K562 (cell line): ENCODE measurements around the gene PIK3CG. TPM values are rescaled to one million over a fixed set of nuclear protein-coding genes. Genes with fewer than 3 reads are reported as not detected.

Source experiments
- BACH1 ChIP-seq: fragments of 200-800 bp; sonication (Bioruptor generic); IDR thresholded peaks from 2 replicates; pipeline ENCODE4 v1.6.1; 2016; ENCODE audit warnings: missing genetic modification characterization, missing compliant biosample characterization
- BRD4 ChIP-seq: fragments of 200-600 bp; sonication (generic); IDR thresholded peaks from 2 replicates; pipeline ENCODE4 v1.6.1; 2017; ENCODE audit warnings: inconsistent platforms
- CBX5 ChIP-seq: IDR thresholded peaks from 2 replicates; pipeline ENCODE4 v1.6.1; 2014; ENCODE audit warnings: low read depth, borderline replicate concordance
- CHD2 ChIP-seq: IDR thresholded peaks from 2 replicates; pipeline ENCODE4 v1.6.1; 2011; ENCODE audit warnings: low read depth, low read length
- DDX20 ChIP-seq: fragments of 450-650 bp; IDR thresholded peaks from 2 replicates; pipeline ENCODE4 v1.6.1; 2016; ENCODE audit warnings: missing genetic modification characterization, low read depth, mild to moderate bottlenecking, missing compliant biosample characterization, moderate library complexity
- ELF1 ChIP-seq: fragments of 200-800 bp; sonication (Bioruptor generic); IDR thresholded peaks from 2 replicates; pipeline ENCODE4 v1.6.1; 2016; ENCODE audit warnings: missing genetic modification characterization, missing compliant biosample characterization
- LEF1 ChIP-seq: fragments of 450-650 bp; IDR thresholded peaks from 2 replicates; pipeline ENCODE4 v1.6.1; 2016; ENCODE audit warnings: mild to moderate bottlenecking
- MAFG ChIP-seq: fragments of 450-650 bp; conservative IDR thresholded peaks from 2 replicates; pipeline ENCODE4 v1.6.1; 2016; ENCODE audit warnings: missing genetic modification characterization, missing compliant biosample characterization
- NUFIP1 ChIP-seq: fragments of 450-650 bp; IDR thresholded peaks from 2 replicates; pipeline ENCODE4 v1.6.1; 2018; ENCODE audit not compliant: partially characterized antibody
- RAD51 ChIP-seq: fragments of 450-650 bp; IDR thresholded peaks from 2 replicates; pipeline ENCODE4 v1.7.1; 2016; ENCODE audit warnings: low read depth, mild to moderate bottlenecking, borderline replicate concordance
- RBFOX2 ChIP-seq: fragments of 200-400 bp; formaldehyde crosslinking; IDR thresholded peaks from 2 replicates; pipeline ENCODE4 v1.6.1; 2017; ENCODE audit warnings: low read depth, mild to moderate bottlenecking, low read length, moderate library complexity
- SMAD2 ChIP-seq: fragments of 150-350 bp; IDR thresholded peaks from 2 replicates; pipeline ENCODE4 v1.6.1; 2014; ENCODE audit warnings: low read depth, mild to moderate bottlenecking, low read length
- ZNF134 ChIP-seq: fragments of 250-450 bp; sonication (Bioruptor Pico); conservative IDR thresholded peaks from 2 replicates; pipeline ENCODE4 v1.4.0; 2020
- polyA plus RNA-seq, 8 experiments: library from polyadenylated mRNA; depleted of rRNA in 4 of 8; stranded (reverse) in 5 of 8; unstranded in 3 of 8; fragments of >200 nt; fragmentation: Nextera tagmentation in 2 of 8; fragmentation: Illumina TruSeq in 1 of 8; extraction: Ambion mirVana in 2 of 8; extraction: Trizol in 1 of 8; gene quantifications; 2 replicates each; pipeline versions ENCODE4 v1.2.1 to v1.2.3, GENCODE V29; 2011 to 2014; ENCODE audit warnings: inconsistent platforms in 1 of 8, missing spikeins in 1 of 8
- total RNA-seq, 7 experiments: library from RNA; depleted of rRNA in 6 of 7; stranded (reverse); fragments of >200 nt in 6 of 7; fragmentation: Illumina TruSeq in 2 of 7; extraction: Trizol in 2 of 7; gene quantifications; 2 replicates each; pipeline versions ENCODE4 v1.2.1 to v1.2.3, GENCODE V29; 2011 to 2021; ENCODE audit warnings: low replicate concordance in 1 of 7
- TF ChIP-seq, protein P1 (sequence below): sonication (generic); formaldehyde crosslinking; IDR thresholded peaks from 2 replicates; pipeline ENCODE4 v1.5.0; 2020; ENCODE audit warnings: missing genetic modification reagents
- TF ChIP-seq, protein P2 (sequence below): conservative IDR thresholded peaks from 2 replicates; pipeline ENCODE4 v1.6.1; 2011; ENCODE audit warnings: low read depth, mild to moderate bottlenecking, low read length; ENCODE audit not compliant: control insufficient read depth
- TF ChIP-seq, protein P3 (sequence below): sonication (generic); formaldehyde crosslinking; IDR thresholded peaks from 2 replicates; pipeline ENCODE4 v1.8.1; 2022; ENCODE audit warnings: missing genetic modification reagents
- TF ChIP-seq, protein P4 (sequence below), 3 experiments: fragments of 200-800 bp in 1 of 3; sonication (Bioruptor generic) in 1 of 3; sonication (generic) in 1 of 3; formaldehyde crosslinking in 1 of 3; IDR thresholded peaks; 2 replicates each; pipeline versions ENCODE4 v1.6.1 to v1.8.0; 2016 to 2022; ENCODE audit warnings: mild to moderate bottlenecking in 2 of 3, missing compliant biosample characterization in 2 of 3, missing genetic modification characterization in 2 of 3, missing genetic modification reagents in 1 of 3
- TF ChIP-seq, protein P5 (sequence below): fragments of 450-650 bp; formaldehyde crosslinking; IDR thresholded peaks from 2 replicates; pipeline ENCODE4 v1.4.0; 2022; ENCODE audit warnings: missing genetic modification characterization
- TF ChIP-seq, protein P6 (sequence below): fragments of 450-650 bp; formaldehyde crosslinking; conservative IDR thresholded peaks from 2 replicates; pipeline ENCODE4 v1.4.0; 2022; ENCODE audit warnings: mild to moderate bottlenecking, missing genetic modification characterization
- TF ChIP-seq, protein P7 (sequence below): fragments of 250-450 bp; sonication (Bioruptor Pico); IDR thresholded peaks from 2 replicates; pipeline ENCODE4 v1.4.0; 2020

The PIK3CG gene
- total and polyA plus RNA-seq, 9 of the 15 experiments (the other 6 are each of a cell fraction or from before 2014, with no cell fraction given): 5.3 to 42.5 (median 29.0) TPM

DNA sequence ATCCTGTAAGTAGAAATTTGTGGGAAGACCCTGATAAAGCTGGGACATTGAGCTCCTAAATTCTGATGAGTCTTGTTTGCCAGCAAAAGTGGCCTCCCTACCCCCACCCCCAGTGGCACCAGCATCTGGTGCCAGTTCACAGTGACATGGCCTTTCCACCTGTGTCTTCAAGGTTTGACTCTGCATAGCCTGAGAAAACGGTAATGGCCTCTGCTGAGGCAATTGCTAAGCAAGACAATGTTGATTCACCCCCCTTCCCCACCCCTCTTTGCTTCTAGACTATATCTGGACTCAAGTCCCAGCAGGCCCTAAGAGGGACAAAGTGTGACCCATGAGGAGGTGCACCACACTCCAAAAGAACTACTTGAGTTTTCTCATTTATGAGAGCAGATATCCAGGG lies 48.0 kb upstream of the PIK3CG start (continued):
- TF ChIP-seq, protein P1, sequence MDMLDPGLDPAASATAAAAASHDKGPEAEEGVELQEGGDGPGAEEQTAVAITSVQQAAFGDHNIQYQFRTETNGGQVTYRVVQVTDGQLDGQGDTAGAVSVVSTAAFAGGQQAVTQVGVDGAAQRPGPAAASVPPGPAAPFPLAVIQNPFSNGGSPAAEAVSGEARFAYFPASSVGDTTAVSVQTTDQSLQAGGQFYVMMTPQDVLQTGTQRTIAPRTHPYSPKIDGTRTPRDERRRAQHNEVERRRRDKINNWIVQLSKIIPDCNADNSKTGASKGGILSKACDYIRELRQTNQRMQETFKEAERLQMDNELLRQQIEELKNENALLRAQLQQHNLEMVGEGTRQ (CRISPR knock-in tag): no peak
- TF ChIP-seq MAFG (tag) (no peak), CHD2 (no peak), RAD51 (no peak), ZNF134 (no peak), DDX20 (tag) (no peak), CBX5 (no peak), NUFIP1 (no peak), SMAD2 (no peak), ELF1 (tag) (no peak), BRD4 (no peak), RBFOX2 (no peak), LEF1 (no peak), BACH1 (tag) (peak; percentile 56; the same call in 1 of the 2 replicates)
- TF ChIP-seq, protein P2, sequence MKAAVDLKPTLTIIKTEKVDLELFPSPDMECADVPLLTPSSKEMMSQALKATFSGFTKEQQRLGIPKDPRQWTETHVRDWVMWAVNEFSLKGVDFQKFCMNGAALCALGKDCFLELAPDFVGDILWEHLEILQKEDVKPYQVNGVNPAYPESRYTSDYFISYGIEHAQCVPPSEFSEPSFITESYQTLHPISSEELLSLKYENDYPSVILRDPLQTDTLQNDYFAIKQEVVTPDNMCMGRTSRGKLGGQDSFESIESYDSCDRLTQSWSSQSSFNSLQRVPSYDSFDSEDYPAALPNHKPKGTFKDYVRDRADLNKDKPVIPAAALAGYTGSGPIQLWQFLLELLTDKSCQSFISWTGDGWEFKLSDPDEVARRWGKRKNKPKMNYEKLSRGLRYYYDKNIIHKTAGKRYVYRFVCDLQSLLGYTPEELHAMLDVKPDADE: no peak
- TF ChIP-seq, protein P3, sequence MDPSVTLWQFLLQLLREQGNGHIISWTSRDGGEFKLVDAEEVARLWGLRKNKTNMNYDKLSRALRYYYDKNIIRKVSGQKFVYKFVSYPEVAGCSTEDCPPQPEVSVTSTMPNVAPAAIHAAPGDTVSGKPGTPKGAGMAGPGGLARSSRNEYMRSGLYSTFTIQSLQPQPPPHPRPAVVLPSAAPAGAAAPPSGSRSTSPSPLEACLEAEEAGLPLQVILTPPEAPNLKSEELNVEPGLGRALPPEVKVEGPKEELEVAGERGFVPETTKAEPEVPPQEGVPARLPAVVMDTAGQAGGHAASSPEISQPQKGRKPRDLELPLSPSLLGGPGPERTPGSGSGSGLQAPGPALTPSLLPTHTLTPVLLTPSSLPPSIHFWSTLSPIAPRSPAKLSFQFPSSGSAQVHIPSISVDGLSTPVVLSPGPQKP (CRISPR knock-in tag): no peak
- TF ChIP-seq, protein P4, sequence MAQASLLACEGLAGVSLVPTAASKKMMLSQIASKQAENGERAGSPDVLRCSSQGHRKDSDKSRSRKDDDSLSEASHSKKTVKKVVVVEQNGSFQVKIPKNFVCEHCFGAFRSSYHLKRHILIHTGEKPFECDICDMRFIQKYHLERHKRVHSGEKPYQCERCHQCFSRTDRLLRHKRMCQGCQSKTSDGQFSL (CRISPR knock-in tag; IDR thresholded peaks at IDR 0.05): no peak
- TF ChIP-seq, protein P4 (tag; IDR thresholded peaks at IDR 0.05): 0 out of 4 replicates have a peak, but pooled peaks of 1 of the 2 experiments have one; percentile 24
- TF ChIP-seq, protein P5, sequence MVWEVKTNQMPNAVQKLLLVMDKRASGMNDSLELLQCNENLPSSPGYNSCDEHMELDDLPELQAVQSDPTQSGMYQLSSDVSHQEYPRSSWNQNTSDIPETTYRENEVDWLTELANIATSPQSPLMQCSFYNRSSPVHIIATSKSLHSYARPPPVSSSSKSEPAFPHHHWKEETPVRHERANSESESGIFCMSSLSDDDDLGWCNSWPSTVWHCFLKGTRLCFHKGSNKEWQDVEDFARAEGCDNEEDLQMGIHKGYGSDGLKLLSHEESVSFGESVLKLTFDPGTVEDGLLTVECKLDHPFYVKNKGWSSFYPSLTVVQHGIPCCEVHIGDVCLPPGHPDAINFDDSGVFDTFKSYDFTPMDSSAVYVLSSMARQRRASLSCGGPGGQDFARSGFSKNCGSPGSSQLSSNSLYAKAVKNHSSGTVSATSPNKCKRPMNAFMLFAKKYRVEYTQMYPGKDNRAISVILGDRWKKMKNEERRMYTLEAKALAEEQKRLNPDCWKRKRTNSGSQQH (CRISPR knock-in tag): peak; percentile 57; the same call in 1 of the 2 replicates
- TF ChIP-seq, protein P6, sequence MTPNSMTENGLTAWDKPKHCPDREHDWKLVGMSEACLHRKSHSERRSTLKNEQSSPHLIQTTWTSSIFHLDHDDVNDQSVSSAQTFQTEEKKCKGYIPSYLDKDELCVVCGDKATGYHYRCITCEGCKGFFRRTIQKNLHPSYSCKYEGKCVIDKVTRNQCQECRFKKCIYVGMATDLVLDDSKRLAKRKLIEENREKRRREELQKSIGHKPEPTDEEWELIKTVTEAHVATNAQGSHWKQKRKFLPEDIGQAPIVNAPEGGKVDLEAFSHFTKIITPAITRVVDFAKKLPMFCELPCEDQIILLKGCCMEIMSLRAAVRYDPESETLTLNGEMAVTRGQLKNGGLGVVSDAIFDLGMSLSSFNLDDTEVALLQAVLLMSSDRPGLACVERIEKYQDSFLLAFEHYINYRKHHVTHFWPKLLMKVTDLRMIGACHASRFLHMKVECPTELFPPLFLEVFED (CRISPR knock-in tag): no peak
- TF ChIP-seq, protein P7, sequence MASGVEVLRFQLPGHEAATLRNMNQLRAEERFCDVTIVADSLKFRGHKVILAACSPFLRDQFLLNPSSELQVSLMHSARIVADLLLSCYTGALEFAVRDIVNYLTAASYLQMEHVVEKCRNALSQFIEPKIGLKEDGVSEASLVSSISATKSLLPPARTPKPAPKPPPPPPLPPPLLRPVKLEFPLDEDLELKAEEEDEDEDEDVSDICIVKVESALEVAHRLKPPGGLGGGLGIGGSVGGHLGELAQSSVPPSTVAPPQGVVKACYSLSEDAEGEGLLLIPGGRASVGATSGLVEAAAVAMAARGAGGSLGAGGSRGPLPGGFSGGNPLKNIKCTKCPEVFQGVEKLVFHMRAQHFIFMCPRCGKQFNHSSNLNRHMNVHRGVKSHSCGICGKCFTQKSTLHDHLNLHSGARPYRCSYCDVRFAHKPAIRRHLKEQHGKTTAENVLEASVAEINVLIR: no peak
